ENCODE measurements around the gene NCKAP5. TPM values are rescaled to one million over a fixed set of nuclear protein-coding genes. Genes with fewer than 3 reads are reported as not detected.

NCKAP5 gene
- total and polyA plus RNA-seq, 2 experiments from 2014 or later, result 0.21 to 0.31 TPM

DNA sequence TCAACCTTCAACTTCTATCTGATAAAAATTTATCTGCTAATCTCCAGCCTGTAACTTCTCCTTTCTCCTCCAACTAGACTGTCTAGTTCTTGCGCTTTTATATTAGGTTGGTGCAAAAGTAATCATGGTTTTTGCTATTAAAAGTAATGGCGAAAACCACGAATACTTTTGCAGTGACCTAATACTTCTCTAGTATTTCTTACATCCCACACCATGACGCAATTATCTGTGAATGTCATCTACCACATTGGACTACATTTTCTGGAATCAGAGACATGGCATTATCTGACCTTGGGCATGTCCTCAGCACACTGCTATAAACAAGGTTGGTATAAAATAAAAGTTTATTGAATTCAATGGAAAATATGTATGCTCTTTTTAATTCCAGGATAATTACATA, 528.1 kb downstream of the NCKAP5 start:
- DNase-seq (ENCODE audit: low read depth in 1 of 2, low spot score in 1 of 2), result no peak
- Histone ChIP-seq H3K4me1 (ENCODE audit: low read depth) (no peaks in the 10 kb centered on the region), H3K27ac (no peak overlapping the region), H3K4me3 (no peak overlapping the region), H3K9me3 (ENCODE audit: low read depth) (no peaks in the 10 kb centered on the region), H3K27me3 (no peaks in the 10 kb centered on the region), H3K36me3 (no peaks in the 10 kb centered on the region)
- TF ChIP-seq, protein P1, sequence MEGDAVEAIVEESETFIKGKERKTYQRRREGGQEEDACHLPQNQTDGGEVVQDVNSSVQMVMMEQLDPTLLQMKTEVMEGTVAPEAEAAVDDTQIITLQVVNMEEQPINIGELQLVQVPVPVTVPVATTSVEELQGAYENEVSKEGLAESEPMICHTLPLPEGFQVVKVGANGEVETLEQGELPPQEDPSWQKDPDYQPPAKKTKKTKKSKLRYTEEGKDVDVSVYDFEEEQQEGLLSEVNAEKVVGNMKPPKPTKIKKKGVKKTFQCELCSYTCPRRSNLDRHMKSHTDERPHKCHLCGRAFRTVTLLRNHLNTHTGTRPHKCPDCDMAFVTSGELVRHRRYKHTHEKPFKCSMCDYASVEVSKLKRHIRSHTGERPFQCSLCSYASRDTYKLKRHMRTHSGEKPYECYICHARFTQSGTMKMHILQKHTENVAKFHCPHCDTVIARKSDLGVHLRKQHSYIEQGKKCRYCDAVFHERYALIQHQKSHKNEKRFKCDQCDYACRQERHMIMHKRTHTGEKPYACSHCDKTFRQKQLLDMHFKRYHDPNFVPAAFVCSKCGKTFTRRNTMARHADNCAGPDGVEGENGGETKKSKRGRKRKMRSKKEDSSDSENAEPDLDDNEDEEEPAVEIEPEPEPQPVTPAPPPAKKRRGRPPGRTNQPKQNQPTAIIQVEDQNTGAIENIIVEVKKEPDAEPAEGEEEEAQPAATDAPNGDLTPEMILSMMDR (IDR thresholded peaks at IDR 0.05; ENCODE audit: low read depth, low read length), result no peak

DNA sequence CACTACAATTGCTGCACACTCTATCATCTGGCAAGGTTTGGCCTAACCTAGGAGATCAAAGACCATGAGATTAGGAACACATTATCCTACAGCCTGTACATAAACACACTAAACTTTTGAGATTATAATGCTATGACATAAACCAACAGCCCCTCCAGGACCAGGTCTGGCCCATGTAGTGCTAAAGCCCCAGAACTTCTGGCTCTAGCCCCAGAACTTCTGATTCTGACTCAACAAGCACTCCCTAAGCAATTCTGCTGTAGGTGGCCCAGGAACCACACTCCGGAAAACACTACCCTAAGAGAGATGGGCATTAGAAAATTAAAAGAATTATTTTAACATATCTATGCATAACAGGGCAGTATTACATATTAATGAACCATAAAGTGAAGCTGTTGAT, 528.7 kb downstream of the NCKAP5 start:
- H3K36me3 ChIP-seq, result no peaks in the 10 kb centered on the region
- DNase-seq (ENCODE audit: low read depth in 1 of 2, low spot score in 1 of 2), result no peak
- no peaks in the 10 kb centered on the region for H3K27me3 ChIP-seq
- H3K27ac ChIP-seq, result no peak overlapping the region
- H3K4me1 ChIP-seq (ENCODE audit: low read depth), result no peaks in the 10 kb centered on the region
- no peaks in the 10 kb centered on the region for H3K9me3 ChIP-seq (ENCODE audit: low read depth)
- no peak overlapping the region for H3K4me3 ChIP-seq
- TF ChIP-seq, protein P1 (IDR thresholded peaks at IDR 0.05; ENCODE audit: low read depth, low read length), result no peak

DNA sequence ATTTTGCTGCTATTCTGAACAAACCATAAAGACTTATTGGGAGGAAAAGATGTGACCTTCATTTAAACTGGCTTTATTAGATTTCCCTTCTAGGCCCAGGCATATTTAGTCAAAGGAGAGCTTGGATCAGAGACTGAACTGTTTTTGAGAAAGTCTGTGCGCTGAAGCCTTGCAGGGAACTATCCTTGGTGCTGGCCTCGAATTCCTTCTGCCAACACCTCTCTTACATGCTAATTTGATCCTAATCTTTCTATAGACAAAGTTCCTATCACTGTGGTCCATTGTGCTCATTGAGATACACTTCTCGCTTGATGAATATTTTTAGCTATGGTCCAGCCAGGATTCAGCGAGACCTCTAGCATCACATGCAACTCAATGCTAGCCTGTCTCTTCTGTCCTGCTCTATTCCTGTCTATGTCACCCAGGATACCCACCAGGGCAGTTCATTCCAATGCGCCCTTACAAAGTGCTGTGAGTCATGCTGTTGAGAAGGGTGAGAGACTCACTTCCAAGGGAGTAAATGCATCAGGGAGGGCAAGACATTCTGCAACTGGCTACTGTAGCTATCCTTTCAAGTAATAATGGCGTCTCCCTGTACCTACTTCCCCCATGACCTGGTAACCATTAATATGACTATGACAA, 541.6 kb downstream of the NCKAP5 start:
- no peaks in the 10 kb centered on the region for H3K9me3 ChIP-seq (ENCODE audit: low read depth)
- no peak overlapping the region for H3K4me3 ChIP-seq
- no peaks in the 10 kb centered on the region for H3K27me3 ChIP-seq
- TF ChIP-seq, protein P1 (IDR thresholded peaks at IDR 0.05; ENCODE audit: low read depth, low read length), result no peak
- H3K4me1 ChIP-seq (ENCODE audit: low read depth), result no peaks in the 10 kb centered on the region
- DNase-seq (ENCODE audit: low read depth in 1 of 2, low spot score in 1 of 2), result peak; percentile 4 to 32
- no peak overlapping the region for H3K27ac ChIP-seq
- no peaks in the 10 kb centered on the region for H3K36me3 ChIP-seq

DNA sequence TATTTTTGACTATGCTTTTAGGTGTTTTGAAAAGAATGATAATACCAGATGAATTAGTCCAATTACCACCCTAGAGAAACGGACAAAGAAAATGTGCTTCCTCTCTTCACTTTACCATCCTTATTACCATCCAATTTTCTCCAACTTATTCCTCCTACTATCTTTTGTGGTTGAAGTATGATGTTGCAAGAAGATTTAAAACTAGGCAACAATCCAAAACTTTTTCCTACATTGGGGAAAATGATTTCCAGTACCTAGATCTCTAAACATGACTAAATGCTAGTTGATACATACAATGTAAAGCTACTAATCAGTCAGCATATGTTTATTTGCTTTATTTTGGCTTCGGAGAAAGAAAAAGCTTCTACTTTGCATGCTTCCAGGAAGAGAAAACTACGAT, 543.3 kb downstream of the NCKAP5 start:
- DNase-seq (ENCODE audit: low read depth in 1 of 2, low spot score in 1 of 2), result no peak
- TF ChIP-seq, protein P1 (IDR thresholded peaks at IDR 0.05; ENCODE audit: low read depth, low read length), result no peak

DNA sequence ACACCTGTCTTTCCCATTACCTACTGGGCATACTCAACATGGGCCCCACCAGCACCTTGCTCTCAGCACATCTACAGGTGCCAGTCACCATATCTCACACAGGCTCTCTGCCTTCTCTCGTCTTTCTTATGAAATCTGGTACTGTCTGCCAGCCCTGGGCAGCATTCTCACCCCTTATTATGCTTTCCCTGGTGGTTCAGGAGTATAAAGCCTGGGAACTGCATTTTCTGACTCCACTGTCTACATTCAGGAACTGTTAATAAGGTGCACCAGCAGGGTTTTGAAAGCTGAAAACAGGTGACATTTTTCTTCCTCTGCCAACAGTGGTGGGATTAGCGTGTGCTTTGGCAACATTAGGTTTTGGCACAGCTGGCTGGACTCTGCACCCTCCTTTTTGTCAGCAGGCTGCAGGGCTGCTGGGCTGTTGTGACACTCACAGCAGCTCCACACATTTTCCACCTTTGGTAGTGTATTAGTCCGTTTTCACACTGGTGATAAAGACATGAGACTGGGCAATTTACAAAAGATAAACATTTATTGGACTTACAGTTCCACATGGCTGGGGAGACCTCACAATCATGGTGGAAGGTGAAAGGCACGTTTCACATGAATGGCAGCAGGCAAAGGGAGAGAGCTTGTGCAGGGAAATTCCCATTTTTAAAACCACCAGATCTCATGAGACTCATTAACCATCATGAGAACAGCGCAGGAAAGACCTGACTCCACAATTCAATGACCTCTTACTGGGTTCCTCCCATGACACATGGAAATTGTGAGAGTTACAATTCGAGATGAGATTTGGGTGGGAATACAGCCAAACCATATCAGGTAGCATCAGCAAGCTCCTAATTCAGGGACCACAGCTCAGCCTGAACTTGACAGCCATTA, 555.2 kb downstream of the NCKAP5 start:
- Histone ChIP-seq H3K9me3 (ENCODE audit: low read depth) (no peaks in the 10 kb centered on the region), H3K27ac (no peak overlapping the region), H3K4me3 (no peak overlapping the region), H3K36me3 (no peaks in the 10 kb centered on the region), H3K27me3 (no peaks in the 10 kb centered on the region), H3K4me1 (ENCODE audit: low read depth) (no peaks in the 10 kb centered on the region)
- no peak for DNase-seq (ENCODE audit: low read depth in 1 of 2, low spot score in 1 of 2)
- TF ChIP-seq, protein P1 (IDR thresholded peaks at IDR 0.05; ENCODE audit: low read depth, low read length), result no peak

More for the DNA sequence above, 543.3 kb downstream of the NCKAP5 start:
- no peaks in the 10 kb centered on the region for H3K27me3 ChIP-seq
- no peaks in the 10 kb centered on the region for H3K4me1 ChIP-seq (ENCODE audit: low read depth)
- no peak overlapping the region for H3K4me3 ChIP-seq
- H3K36me3 ChIP-seq, result no peaks in the 10 kb centered on the region
- no peak overlapping the region for H3K27ac ChIP-seq
- no peaks in the 10 kb centered on the region for H3K9me3 ChIP-seq (ENCODE audit: low read depth)

Data from cardiac muscle cell (in vitro differentiated cells and primary cell).